ENCODE measurements around the gene VIPR2.
"Not testable (repeated sequence)": the region's sequence is repeated elsewhere in the genome, so short reads cannot be mapped to it uniquely, and the experiment has no call there.

Gene VIPR2

DNA sequence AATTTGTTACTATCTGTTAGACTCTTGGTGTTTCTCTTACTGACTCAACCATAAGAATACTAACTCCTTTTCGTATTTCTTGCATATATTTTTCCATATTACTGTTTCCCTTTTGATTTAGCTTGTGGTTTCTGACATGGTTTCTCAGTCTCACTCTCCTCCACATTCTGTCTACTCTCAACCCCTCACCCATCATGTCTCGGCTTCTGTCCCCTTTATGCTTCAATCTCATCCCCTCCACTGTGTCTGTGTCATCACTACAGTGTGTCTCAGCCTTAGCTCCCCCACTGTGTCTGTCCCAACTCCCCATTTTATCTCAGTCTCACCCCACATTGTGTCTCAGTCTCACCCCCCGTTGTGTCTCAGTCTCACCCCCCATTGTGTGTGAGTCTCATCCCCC is 126.9 kb downstream of the VIPR2 start:
- no peak for DNase-seq

DNA sequence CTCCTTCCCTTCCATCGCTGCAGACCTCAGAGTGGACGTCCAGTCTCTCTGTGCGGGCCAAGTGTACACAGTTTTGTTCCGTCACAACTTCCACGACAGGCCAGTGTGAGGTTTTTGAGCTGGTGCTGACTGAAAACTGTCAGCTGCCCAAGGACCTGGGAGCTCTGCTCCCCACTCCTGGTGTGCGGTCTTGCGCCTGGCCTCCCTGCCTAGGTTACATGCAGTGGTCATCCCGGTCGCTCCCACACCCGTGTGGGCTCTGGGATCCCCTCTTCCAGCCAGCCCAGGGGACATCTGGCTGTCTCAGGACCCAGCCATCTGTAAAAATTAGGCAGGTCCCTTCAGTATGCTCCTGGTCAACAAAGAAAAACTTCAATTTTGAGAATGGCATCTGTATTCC is 127.5 kb downstream of the VIPR2 start:
- DNase-seq: no peak

- DNase-seq: no peak
Observed at GRCh38 chr7:159016591-159016990, 128.1 kb downstream of the VIPR2 start.

DNA sequence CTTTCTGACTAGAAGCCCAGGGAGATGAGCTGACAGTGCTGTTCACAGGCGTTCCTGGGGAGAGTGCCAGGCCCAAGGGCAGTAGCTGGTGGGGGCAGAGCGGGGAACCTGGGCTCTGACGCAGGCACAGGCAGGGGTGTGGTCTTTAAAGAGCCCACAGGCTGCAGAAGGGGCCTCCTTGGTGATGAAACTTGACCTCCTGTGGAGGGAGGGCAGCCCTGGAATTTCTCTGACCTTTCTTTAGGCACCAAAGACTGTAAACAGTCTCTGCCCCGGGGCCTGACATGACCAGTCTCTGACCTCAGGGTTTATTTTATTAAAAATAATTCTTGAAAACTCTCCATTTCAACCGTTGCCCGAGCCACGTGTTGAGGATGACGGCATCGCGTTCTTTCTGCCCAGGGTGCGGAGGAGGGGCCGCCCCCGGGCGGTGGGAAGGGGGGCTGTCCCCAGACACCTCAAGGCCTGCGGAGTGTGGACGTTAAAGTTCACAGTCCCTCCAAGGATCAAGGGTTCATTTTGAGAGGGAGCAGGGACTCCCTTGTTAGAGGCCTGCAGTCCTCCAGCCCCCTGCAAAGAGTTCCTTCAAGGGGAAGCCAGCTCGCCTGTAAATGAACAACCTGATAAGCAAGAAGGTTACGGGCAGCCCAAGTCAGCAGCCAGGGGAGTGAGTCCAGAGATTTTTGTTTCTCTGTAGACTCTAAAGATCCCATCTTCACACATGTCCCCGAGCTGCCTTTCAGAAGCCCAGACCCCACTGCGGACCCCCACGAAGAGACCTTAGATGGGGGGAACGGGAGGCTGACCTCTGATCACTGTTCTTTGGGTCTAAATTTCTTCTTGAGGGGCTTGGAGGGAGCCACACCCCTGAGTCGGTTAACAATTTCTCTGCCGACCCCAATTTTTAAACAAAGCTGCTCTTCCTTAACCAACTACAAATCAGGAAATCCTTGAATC is 128.9 kb downstream of the VIPR2 start:
- no peak for DNase-seq

DNA sequence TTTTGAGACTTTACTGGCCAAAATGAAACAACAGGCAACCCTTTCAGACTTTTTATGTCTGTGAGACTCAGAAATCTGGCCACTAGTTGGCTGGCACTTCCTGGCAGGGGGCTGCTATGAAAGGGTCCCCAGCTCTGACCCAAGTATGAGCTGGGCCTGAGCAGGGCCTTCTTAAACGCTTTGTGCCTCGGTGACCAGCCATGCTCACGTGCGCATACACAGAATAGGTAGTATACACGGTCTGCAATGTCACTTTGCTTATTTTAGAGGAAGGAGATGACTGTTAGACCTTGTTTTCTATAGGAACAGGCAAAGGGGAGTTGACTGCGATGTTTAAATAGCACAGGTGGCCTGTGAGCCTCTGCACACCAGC is 129.6 kb downstream of the VIPR2 start:
- DNase-seq: no peak

GRCh38 chr7:159014297-159015062 is 130.2 kb downstream of the VIPR2 start:
- DNase-seq: no peak

DNA sequence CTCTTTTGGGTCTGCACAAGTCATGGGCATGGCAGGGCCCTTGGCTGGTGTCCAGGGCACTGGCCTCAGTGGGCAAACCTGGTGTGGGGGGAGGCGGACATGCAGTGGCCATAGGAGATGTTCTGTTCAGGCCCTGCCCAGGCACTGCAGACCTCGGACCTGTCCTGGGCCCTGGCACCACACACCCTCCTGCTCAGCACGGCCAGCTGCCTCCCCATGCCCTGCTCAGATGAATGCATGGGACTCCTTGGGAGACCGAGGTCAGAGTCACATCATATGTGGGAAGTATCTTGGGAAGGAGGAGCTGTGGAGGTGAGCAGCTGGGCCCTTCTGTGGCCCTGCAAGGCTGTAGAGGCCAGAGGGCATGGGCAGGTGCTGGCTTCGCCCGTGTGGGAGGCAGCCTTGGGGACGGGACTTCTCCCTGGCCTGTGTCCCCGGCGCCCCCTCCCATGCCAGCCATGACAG is 130.8 kb downstream of the VIPR2 start:
- no peak for DNase-seq

DNA sequence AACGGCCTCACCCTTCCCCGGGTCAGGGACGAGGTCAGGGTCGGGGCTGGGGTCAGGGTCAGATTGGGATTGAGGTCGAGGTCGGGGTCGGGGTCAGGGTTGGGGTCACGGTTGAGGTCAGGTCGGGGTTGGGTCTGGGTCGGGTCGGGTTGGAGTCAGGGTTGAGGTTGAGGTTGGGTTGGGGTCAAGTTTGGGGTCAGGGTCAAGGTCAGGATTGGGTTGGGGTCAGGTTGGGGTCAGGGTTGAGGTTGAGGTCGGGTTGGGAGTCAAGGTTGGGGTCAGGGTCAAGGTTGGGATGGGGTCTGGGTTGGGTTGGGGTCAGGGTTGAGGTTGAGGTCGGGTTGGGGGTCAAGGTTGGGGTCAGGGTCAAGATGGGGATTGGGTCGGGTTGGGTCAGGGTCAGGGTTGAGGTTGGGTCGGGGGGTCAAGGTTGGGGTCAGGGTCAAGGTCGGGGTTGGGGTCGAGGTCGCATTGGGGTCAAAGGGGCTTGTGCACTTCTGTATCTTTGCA is 131.4 kb downstream of the VIPR2 start:
- no peak for DNase-seq

GRCh38 chr7:159012353-159013069 is 132.2 kb downstream of the VIPR2 start:
- DNase-seq: no peak

DNA sequence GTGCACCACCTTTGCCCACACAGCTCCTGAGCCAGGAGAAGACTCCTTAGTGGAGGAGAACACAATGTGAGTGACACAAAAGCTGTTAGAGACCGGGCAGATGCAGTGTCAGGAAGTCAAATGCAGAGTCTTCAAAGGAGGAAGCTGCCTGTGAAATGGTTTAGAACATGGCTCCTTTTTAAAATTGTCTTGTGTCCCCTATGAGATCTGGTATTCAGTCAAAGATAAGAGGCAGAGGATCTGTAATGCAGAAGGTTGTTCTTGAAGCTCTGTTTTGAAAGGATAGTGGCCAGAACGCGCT is 133.0 kb downstream of the VIPR2 start:
- DNase-seq: no peak

DNA sequence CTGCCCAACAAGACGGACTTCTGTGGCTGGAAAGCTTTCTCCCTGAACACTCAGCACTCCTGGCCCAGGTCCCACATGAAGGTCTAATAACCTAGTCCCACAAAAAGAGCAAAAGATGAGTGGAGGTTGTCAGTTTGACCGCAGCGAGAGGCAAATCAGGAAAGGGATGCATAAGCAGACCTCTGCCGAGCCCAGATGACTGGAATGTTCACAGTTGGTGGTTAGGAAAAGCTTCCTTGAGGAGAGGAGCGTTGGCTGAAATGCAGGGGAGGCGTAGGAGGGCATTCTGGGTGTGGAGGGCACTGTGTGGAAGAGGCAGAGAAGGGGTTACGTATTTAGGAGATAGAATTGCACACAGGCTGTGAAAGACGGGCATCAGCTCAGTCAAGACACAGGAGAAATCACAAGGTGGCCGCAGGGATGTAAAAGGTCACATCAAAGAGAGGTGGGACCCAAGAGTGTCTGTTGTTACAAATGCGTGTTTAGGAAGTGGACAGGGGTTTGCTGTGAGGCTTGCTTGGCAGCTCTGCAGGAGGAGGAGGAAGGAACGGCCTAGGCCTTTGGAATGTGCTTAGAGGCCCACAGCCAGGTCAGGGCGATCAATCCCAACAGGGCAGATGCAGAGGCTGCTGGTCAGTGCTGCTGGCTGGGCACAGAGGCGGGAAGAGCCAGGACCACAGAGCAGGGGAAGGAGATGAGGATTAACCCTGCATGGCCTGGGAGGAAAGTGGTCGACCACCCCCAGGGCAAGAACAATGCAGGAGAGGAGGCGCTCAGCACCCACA is 133.5 kb downstream of the VIPR2 start:
- DNase-seq: no peak

DNA sequence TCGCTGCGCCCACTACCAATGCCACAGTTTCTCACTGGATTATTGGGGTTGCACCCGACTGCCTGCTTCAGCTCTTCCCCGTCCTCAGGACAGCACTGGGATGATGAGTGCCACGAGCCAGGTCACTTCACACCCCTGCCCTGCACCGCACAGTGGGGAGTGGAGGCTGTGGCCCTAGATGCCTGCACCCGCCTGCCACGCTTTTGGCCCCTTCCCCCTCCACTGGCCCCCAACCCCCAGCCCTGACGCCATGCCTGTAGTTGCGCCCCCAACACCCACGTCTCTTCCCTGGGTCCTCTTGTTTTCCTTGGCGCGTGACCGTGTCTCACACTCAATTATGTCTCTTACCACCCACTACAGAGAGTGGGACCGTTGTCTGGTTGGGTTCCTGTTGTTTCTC is 134.3 kb downstream of the VIPR2 start:
- DNase-seq: no peak

- DNase-seq: no peak
Observed at GRCh38 chr7:159009951-159010350, 134.7 kb downstream of the VIPR2 start.

GRCh38 chr7:159008417-159008816 is 136.2 kb downstream of the VIPR2 start:
- no peak for DNase-seq

GRCh38 chr7:159007996-159008389 is 136.7 kb downstream of the VIPR2 start:
- DNase-seq: no peak

DNA sequence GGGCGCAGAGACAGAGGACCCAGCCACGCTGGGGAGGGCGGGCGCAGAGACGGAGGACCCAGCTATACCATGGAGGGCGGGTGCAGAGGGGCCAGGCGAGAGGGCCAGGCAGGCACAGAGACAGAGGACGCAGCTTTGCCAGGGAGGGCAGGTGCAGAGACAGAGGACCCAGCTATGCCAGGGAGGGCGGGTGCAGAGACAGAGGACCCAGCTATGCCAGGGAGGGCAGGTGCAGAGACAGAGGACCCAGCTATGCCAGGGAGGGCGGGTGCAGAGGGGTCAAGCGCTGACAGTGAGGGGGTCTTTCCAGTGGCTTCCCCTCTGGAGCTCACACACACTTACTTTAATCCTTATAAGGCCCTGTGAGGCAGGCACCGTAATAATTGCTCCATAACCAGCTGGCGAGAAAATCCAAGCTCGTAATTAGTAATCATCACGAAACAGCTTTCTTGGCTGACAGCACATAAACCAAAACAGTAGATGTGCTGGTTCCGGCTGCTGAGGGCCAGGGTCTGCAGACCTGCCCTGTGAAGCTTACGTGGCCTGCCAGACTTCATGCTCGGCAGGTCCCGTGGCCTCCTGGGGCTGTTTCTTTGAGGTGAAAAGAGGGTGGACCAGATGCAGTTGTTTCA is 137.2 kb downstream of the VIPR2 start:
- no peak for DNase-seq

DNA sequence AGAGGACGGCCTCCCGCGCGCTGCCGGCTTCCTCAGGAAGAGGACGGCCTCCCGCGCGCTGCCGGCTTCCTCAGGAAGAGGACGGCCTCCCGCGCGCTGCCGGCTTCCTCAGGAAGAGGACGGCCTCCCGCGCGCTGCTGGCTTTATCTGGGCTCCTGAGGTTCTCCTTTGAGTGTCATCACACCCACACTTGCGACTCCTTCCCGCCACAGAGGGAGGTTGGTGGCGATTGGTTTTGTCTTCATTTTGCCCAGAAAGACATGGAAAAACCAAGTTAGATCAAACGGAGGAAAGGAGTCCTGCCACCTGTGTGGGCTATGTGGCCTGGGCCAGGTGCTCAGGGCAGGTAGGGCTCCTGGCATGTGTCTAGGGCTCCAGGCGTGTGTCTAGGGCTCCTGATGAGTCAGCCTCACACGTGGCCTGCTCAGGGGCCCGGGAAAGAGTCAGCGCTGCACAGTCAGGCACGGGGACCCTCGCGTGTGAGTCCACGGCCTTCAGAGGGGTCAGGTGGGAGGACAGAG is 138.0 kb downstream of the VIPR2 start:
- DNase-seq: no peak

DNA sequence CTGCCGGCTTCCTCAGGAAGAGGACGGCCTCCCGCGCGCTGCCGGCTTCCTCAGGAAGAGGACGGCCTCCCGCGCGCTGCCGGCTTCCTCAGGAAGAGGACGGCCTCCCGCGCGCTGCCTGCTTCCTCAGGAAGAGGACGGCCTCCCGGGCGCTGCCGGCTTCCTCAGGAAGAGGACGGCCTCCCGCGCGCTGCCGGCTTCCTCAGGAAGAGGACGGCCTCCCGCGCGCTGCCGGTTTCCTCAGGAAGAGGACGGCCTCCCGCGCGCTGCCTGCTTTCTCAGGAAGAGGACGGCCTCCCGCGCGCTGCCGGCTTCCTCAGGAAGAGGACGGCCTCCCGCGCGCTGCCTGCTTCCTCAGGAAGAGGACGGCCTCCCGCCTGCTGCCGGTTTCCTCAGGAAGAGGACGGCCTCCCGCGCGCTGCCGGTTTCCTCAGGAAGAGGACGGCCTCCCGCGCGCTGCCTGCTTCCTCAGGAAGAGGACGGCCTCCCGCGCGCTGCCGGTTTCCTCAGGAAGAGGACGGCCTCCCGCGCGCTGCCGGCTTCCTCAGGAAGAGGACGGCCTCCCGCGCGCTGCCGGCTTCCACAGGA is 138.6 kb downstream of the VIPR2 start:
- not testable (repeated sequence) for DNase-seq

DNA sequence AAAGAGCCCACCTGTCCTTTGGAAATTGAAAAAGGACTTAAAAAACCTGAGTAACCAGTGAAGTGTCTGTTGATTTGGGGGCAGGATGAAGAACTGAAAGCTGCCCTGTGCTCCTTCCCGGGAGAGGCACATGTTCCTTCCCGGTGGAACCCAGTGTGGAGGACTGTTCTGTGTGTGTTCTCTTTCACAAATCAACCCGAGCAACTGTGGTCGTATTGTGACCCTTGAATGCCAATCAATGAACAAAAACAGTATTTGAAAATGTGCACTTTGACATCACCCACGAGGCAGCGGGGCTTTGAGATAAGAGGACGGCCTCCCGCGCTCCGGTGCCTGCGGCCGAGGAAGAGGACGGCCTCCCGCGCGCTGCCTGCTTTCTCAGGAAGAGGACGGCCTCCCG is 139.0 kb downstream of the VIPR2 start:
- no peak for DNase-seq

- no peak for DNase-seq
Observed at GRCh38 chr7:159004411-159004810, 140.3 kb downstream of the VIPR2 start.

DNA sequence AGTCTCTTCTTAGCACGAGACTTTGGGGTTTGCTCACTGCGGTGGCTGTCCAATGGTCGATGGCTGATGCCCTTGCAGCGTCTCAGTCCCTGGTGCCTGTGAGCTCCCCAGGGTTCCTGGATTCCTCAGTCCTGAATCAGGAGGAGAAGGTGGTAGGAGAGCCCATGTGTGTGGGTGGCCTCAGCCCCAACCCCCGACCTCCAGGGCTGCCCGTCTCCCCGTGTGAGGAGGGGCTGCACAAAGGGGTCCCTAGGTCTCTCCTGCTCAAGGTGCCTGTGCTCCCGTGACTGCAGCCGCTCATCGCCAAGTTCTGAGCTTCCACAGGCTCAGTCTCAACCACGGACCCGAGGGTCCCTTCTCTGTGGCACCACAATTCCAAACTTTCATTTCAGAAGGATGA is 142.9 kb downstream of the VIPR2 start:
- DNase-seq: no peak
